T-helper 2 cell treated with Interferon-gamma antibody and Interleukin-4, amounts not matched to agents 100 ng/mL and 5 ng/mL, for 36 hours (primary cell): ENCODE measurements around the gene ADAM30. TPM values are rescaled to one million over a fixed set of nuclear protein-coding genes. Genes with fewer than 3 reads are reported as not detected.
"Not testable (repeated sequence)": the region's sequence is repeated elsewhere in the genome, so short reads cannot be mapped to it uniquely, and the experiment has no call there.

Experiments used
- intact Hi-C: fragments of 100-400 bp; cut with micrococcal nuclease; formaldehyde crosslinking; loops from one replicate; pipeline ENCODE4 v1.15.1; 2023
- total RNA-seq: library from RNA; stranded (reverse); gene quantifications from 2 replicates; pipeline ENCODE4 v1.2.3, GENCODE V29; 2022

ADAM30 gene
- total RNA-seq, 1 donor from 2014 or later = not detected

- intact Hi-C loops = no loop called here
These were observed 16.5 kb downstream of the ADAM30 start for GRCh38 chr1:119879510-119880434.

DNA sequence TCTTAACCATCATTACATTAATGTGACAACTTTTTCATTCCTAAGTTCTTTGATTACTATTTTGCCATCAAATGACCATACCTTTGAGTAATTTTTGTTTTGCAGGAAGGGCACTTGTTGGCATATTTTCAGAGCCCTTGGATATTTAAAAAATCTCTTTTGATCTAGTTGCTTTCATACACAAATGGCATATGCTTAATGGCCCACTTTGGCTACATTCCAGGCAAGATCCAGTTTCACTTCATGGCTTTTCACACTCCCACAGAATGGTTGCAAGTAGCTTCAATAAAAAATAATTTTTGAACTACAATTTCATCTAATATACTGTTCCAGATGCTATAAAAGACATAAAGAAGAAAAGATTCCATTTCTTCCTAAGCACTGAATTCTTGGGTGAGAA lies 18.1 kb downstream of the ADAM30 start:
- intact Hi-C loops = no loop called here

- intact Hi-C loops = no loop called here
These were observed 22.1 kb downstream of the ADAM30 start for GRCh38 chr1:119874186-119874585.

GRCh38 chr1:119873135-119874015 lies 22.9 kb downstream of the ADAM30 start:
- intact Hi-C loops = no loop called here

DNA sequence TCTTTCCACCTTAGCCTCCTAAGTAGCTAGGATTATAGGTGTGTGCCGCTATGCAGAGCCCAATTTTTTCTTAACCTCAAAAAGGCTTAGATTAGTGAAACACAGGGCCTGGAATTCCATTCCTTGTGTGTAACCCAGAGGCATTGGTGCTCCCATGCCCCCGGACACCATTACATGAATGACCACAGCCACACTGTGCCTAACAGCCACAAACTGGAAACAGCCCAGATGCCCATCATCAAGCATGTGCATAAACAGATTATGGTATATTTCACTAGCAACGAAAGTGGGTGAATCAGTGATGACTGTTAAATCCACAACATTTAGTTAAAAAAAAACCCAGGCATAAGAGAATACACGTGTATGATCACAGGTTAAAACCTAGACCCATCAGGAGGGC lies 24.4 kb downstream of the ADAM30 start:
- intact Hi-C loops = no loop called here

GRCh38 chr1:119870917-119871596 lies 25.3 kb downstream of the ADAM30 start:
- intact Hi-C loops = no loop called here

DNA sequence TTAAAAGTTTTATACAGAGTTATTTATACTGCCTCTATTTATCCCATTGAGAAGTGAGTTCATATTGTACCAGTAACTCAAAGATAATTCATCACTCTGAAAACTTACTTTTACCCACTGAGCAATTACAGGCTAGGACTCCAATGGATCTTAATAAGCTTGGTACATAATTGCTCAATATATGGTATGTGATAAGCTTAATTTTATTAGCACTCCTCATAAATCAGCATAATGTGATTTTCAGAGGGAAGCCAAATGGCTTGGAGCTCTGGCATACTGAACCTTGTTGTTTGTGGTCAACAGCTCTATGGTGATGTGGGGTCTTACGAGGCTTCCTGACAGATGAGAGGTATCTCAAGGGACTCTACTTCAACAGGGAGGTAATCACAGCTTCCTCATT lies 26.3 kb downstream of the ADAM30 start:
- intact Hi-C loops = no loop called here

DNA sequence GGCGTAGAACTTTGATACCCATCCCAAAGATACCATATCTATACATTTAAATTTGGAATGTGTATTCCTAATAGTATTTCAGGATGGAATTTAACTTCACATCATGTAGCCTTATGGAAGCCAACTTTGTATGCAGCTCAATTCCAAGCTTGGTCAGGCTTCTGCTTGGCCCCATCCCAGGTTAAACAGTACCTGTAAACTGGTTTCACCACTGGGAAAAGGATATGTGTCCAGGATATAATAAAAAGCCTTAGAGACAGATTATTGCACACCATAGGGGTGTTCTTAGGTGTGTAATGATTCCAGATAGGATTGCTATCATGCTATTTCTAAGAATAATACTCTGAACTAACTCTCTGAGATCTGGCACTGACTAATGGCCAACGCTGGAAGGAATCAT lies 28.1 kb downstream of the ADAM30 start:
- intact Hi-C loops = no loop called here

- intact Hi-C loops = no loop called here
These were observed 29.9 kb downstream of the ADAM30 start for GRCh38 chr1:119866451-119866850.

DNA sequence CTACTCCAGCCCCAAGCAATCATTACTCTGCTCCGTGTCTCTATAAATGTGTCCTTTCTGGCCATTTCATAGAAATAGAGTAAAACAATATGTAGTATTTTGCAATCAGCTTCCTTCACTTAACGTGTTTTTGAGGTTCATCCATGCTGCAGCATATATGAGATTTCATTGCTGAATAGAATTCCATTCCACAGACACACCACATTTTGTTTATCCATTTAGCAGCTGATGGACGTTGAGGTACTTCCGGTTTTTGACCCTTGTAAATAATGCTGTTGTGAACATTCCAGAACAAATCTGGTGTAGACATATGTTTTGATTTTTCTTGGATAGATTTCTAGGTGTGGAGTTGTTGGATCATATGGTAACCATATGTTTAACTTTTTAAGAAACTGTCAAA lies 30.7 kb downstream of the ADAM30 start:
- intact Hi-C loops = no loop called here

GRCh38 chr1:119862276-119862675 lies 34.0 kb downstream of the ADAM30 start:
- intact Hi-C loops = no loop called here

DNA sequence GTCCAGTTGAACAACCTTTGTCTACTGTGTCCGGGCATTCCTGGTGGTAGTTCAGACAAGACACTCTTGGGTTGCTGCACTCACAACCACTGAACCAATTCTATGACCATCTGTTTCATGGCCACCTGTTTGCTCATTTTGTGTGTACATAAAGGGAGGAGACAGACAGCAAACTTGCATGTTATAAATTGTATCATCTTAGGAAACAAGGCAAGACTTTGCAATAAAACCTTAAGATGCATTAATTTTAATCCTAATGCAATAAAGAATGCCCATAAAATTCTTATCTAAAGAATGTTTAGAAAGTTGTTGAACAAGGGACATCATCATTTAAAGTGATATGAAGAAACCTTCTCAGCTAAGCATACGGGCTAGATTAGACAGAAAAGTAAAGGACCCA lies 34.8 kb downstream of the ADAM30 start:
- intact Hi-C loops = no loop called here

GRCh38 chr1:119859647-119860046 lies 36.7 kb downstream of the ADAM30 start:
- intact Hi-C loops = no loop called here

- intact Hi-C loops = not testable (repeated sequence)
These were observed 37.6 kb downstream of the ADAM30 start for GRCh38 chr1:119858556-119859214.

GRCh38 chr1:119858126-119858525 lies 38.2 kb downstream of the ADAM30 start:
- intact Hi-C loops = no loop called here

DNA sequence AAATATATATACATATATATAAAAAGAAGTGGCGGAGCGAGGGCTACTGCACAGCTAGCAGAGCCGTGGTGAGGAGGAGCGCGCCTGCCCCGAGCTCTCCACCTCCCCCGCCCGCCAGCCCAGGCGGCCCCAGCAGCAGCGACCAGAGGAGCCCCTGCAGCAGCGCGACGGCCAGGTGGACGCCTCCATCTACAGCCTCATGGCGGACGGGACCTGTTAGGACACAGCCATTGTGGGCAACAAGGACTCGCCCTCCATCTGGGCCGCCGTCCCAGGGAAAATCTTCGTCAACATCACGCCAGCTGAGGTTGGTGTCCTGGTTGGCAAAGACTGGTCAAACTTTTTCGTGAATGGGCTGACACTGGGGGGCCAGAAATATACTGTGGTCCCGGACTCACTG lies 43.2 kb downstream of the ADAM30 start:
- intact Hi-C loops = no loop called here

GRCh38 chr1:119844206-119844605 lies 52.1 kb downstream of the ADAM30 start:
- intact Hi-C loops = not testable (repeated sequence)
